8988T (cell line): ENCODE results near the gene LLGL2.

ENCODE experiments used
- DNase-seq: peaks from one replicate; pipeline ENCODE4 v3.0.0; 2011

LLGL2 gene

GRCh38 chr17:75552425-75553294, 27.2 kb downstream of the LLGL2 start:
- DNase-seq, result no peak

- no peak for DNase-seq
Measured at GRCh38 chr17:75553295-75554110, 28.0 kb downstream of the LLGL2 start.

- no peak for DNase-seq
Measured at GRCh38 chr17:75555679-75556153, 30.2 kb downstream of the LLGL2 start.

- DNase-seq, result no peak
Measured at GRCh38 chr17:75557075-75557851, 31.8 kb downstream of the LLGL2 start.

GRCh38 chr17:75557852-75558665, 32.6 kb downstream of the LLGL2 start:
- DNase-seq, result no peak

- DNase-seq, result no peak
Measured at GRCh38 chr17:75558666-75559530, 33.4 kb downstream of the LLGL2 start.

GRCh38 chr17:75559958-75560533, 34.5 kb downstream of the LLGL2 start:
- DNase-seq, result no peak

- DNase-seq, result no peak
Measured at GRCh38 chr17:75561927-75562603, 36.6 kb downstream of the LLGL2 start.

GRCh38 chr17:75563063-75563758, 37.7 kb downstream of the LLGL2 start:
- DNase-seq, result no peak

- DNase-seq, result no peak
Measured at GRCh38 chr17:75564195-75564594, 38.7 kb downstream of the LLGL2 start.

GRCh38 chr17:75565066-75565465, 39.6 kb downstream of the LLGL2 start:
- no peak for DNase-seq

GRCh38 chr17:75565618-75566017, 40.1 kb downstream of the LLGL2 start:
- DNase-seq, result no peak

GRCh38 chr17:75566416-75566815, 40.9 kb downstream of the LLGL2 start:
- no peak for DNase-seq

- no peak for DNase-seq
Measured at GRCh38 chr17:75566834-75567233, 41.3 kb downstream of the LLGL2 start.

- no peak for DNase-seq
Measured at GRCh38 chr17:75568412-75569255, 43.1 kb downstream of the LLGL2 start.

- DNase-seq, result no peak
Measured at GRCh38 chr17:75570034-75570676, 44.7 kb downstream of the LLGL2 start.

- no peak for DNase-seq
Measured at GRCh38 chr17:75570772-75571171, 45.3 kb downstream of the LLGL2 start.
